ENCODE measurements around the gene VPS37C.
"Not testable (repeated sequence)": the region's sequence is repeated elsewhere in the genome, so short reads cannot be mapped to it uniquely, and the experiment has no call there.

The VPS37C gene

GRCh38 chr11:61161190-61162091 lies at the start of gene VPS37C:
VPS37C (minus strand) TSS chr11:61161426; CDS start chr11:61138829, 22,597 bp downstream.
- DNase-seq (ENCODE audit: low read depth in 3 of 3), result peak; percentile 83 to 90 (median 84)

- DNase-seq (ENCODE audit: low read depth in 3 of 3), result not testable (repeated sequence)
These were observed 49.4 kb upstream of the VPS37C start for GRCh38 chr11:61210629-61211028.

GRCh38 chr11:61207636-61208310 lies 46.5 kb upstream of the VPS37C start:
- DNase-seq (ENCODE audit: low read depth in 3 of 3), result not testable (repeated sequence)

- DNase-seq (ENCODE audit: low read depth in 3 of 3), result not testable (repeated sequence)
These were observed 43.4 kb upstream of the VPS37C start for GRCh38 chr11:61204502-61205059.

- not testable (repeated sequence) for DNase-seq (ENCODE audit: low read depth in 3 of 3)
These were observed 42.6 kb upstream of the VPS37C start for GRCh38 chr11:61203873-61204272.

- DNase-seq (ENCODE audit: low read depth in 3 of 3), result not testable (repeated sequence)
These were observed 41.9 kb upstream of the VPS37C start, which contains the start of gene PGA3 for GRCh38 chr11:61202950-61203746. PGA3 (plus strand) TSS chr11:61203515; CDS start chr11:61203565, 50 bp downstream.

GRCh38 chr11:61201476-61201875 lies 40.2 kb upstream of the VPS37C start:
- no peak for DNase-seq (ENCODE audit: low read depth in 3 of 3)

GRCh38 chr11:61198948-61199523 lies 37.8 kb upstream of the VPS37C start:
- DNase-seq (ENCODE audit: low read depth in 3 of 3), result no peak

GRCh38 chr11:61198361-61198760 lies 37.1 kb upstream of the VPS37C start:
- DNase-seq (ENCODE audit: low read depth in 3 of 3), result no peak

GRCh38 chr11:61195719-61196118 lies 34.5 kb upstream of the VPS37C start:
- no peak for DNase-seq (ENCODE audit: low read depth in 3 of 3)

GRCh38 chr11:61194981-61195695 lies 33.9 kb upstream of the VPS37C start:
- no peak for DNase-seq (ENCODE audit: low read depth in 3 of 3)

GRCh38 chr11:61194169-61194671 lies 33.0 kb upstream of the VPS37C start:
- DNase-seq (ENCODE audit: low read depth in 3 of 3), result no peak

GRCh38 chr11:61193596-61193995 lies 32.4 kb upstream of the VPS37C start:
- no peak for DNase-seq (ENCODE audit: low read depth in 3 of 3)

GRCh38 chr11:61189933-61190332 lies 28.7 kb upstream of the VPS37C start:
- DNase-seq (ENCODE audit: low read depth in 3 of 3), result no peak

- peak; percentile 58 to 68 (median 59) for DNase-seq (ENCODE audit: low read depth in 3 of 3)
These were observed 26.4 kb upstream of the VPS37C start for GRCh38 chr11:61187505-61188130.

- no peak for DNase-seq (ENCODE audit: low read depth in 3 of 3)
These were observed 25.3 kb upstream of the VPS37C start for GRCh38 chr11:61186504-61186903.

GRCh38 chr11:61183645-61184044 lies 22.4 kb upstream of the VPS37C start:
- no peak for DNase-seq (ENCODE audit: low read depth in 3 of 3)

- no peak for DNase-seq (ENCODE audit: low read depth in 3 of 3)
These were observed 20.3 kb upstream of the VPS37C start for GRCh38 chr11:61181489-61181888.

GRCh38 chr11:61180205-61180604 lies 19.0 kb upstream of the VPS37C start:
- not testable (repeated sequence) for DNase-seq (ENCODE audit: low read depth in 3 of 3)

- DNase-seq (ENCODE audit: low read depth in 3 of 3), result no peak
These were observed 15.2 kb upstream of the VPS37C start for GRCh38 chr11:61176446-61176845.

All from stimulated activated CD4-positive, alpha-beta T cell treated with anti-CD3 and anti-CD28 coated beads, TNF-alpha, amount 100 ng/mL, for 4 hours (primary cell).